ENCODE measurements around the gene DNM3.

Gene DNM3

GRCh38 chr1:172324761-172325160 is 483.5 kb downstream of the DNM3 start:
- no peak for DNase-seq (ENCODE audit: low read depth in 2 of 2)

GRCh38 chr1:172325531-172325930 is 484.2 kb downstream of the DNM3 start:
- no peak for DNase-seq (ENCODE audit: low read depth in 2 of 2)

GRCh38 chr1:172326136-172326535 is 484.8 kb downstream of the DNM3 start:
- DNase-seq (ENCODE audit: low read depth in 2 of 2), result no peak

- no peak for DNase-seq (ENCODE audit: low read depth in 2 of 2)
Observed at GRCh38 chr1:172328266-172328665, 487.0 kb downstream of the DNM3 start.

- DNase-seq (ENCODE audit: low read depth in 2 of 2), result no peak
Observed at GRCh38 chr1:172332230-172332629, 490.9 kb downstream of the DNM3 start.

- no peak for DNase-seq (ENCODE audit: low read depth in 2 of 2)
Observed at GRCh38 chr1:172335377-172335776, 494.1 kb downstream of the DNM3 start.

- peak in 1 of 2 donors; percentile 24 for DNase-seq (ENCODE audit: low read depth in 2 of 2)
Observed at GRCh38 chr1:172338295-172338735, 497.0 kb downstream of the DNM3 start.

- DNase-seq (ENCODE audit: low read depth in 2 of 2), result no peak
Observed at GRCh38 chr1:172339842-172340241, 498.5 kb downstream of the DNM3 start.

GRCh38 chr1:172340520-172340919 is 499.2 kb downstream of the DNM3 start:
- no peak for DNase-seq (ENCODE audit: low read depth in 2 of 2)

- DNase-seq (ENCODE audit: low read depth in 2 of 2), result no peak
Observed at GRCh38 chr1:172341697-172342096, 500.4 kb downstream of the DNM3 start.

- DNase-seq (ENCODE audit: low read depth in 2 of 2), result no peak
Observed at GRCh38 chr1:172342584-172343239, 501.4 kb downstream of the DNM3 start.

- no peak for DNase-seq (ENCODE audit: low read depth in 2 of 2)
Observed at GRCh38 chr1:172343240-172344160, 502.2 kb downstream of the DNM3 start.

- DNase-seq (ENCODE audit: low read depth in 2 of 2), result no peak
Observed at GRCh38 chr1:172344444-172344843, 503.1 kb downstream of the DNM3 start.

GRCh38 chr1:172345077-172345476 is 503.8 kb downstream of the DNM3 start:
- DNase-seq (ENCODE audit: low read depth in 2 of 2), result no peak

GRCh38 chr1:172347416-172347815 is 506.1 kb downstream of the DNM3 start:
- no peak for DNase-seq (ENCODE audit: low read depth in 2 of 2)

GRCh38 chr1:172350856-172351255 is 509.6 kb downstream of the DNM3 start:
- no peak for DNase-seq (ENCODE audit: low read depth in 2 of 2)

- no peak for DNase-seq (ENCODE audit: low read depth in 2 of 2)
Observed at GRCh38 chr1:172351346-172351745, 510.0 kb downstream of the DNM3 start.

GRCh38 chr1:172351754-172352161 is 510.5 kb downstream of the DNM3 start:
- DNase-seq (ENCODE audit: low read depth in 2 of 2), result no peak

- no peak for DNase-seq (ENCODE audit: low read depth in 2 of 2)
Observed at GRCh38 chr1:172352435-172352834, 511.1 kb downstream of the DNM3 start.

GRCh38 chr1:172354291-172355274 is 513.3 kb downstream of the DNM3 start:
- no peak for DNase-seq (ENCODE audit: low read depth in 2 of 2)

GRCh38 chr1:172356620-172357019 is 515.3 kb downstream of the DNM3 start:
- DNase-seq (ENCODE audit: low read depth in 2 of 2), result no peak

All from stimulated activated CD8-positive, alpha-beta memory T cell treated with anti-CD3 and anti-CD28 coated beads, Interleukin-15, amount 100 ng/mL, for 48 hours (primary cell).